GM12864 (cell line): ENCODE results near the gene LRFN2.

Experiments
- DNase-seq: peaks from one replicate; pipeline ENCODE4 v3.0.0-alpha.2; 2011; ENCODE audit warnings: low read depth
- H3K4me3 ChIP-seq: 2 replicates; pipeline ENCODE4 v1.5.1; 2011; ENCODE audit warnings: mild to moderate bottlenecking, low read depth, low read length, control low read depth
- CTCF ChIP-seq: IDR thresholded peaks from 2 replicates; pipeline ENCODE4 v1.5.1; 2011; ENCODE audit warnings: low read depth, mild to moderate bottlenecking, moderate library complexity, low read length, control low read depth, inconsistent platforms; ENCODE audit errors: missing control alignments

Gene LRFN2

GRCh38 chr6:40588480-40588879 is 1.3 kb upstream of the LRFN2 start:
- TF ChIP-seq CTCF = no peak
- no peak overlapping the region for H3K4me3 ChIP-seq
- DNase-seq = no peak

DNA sequence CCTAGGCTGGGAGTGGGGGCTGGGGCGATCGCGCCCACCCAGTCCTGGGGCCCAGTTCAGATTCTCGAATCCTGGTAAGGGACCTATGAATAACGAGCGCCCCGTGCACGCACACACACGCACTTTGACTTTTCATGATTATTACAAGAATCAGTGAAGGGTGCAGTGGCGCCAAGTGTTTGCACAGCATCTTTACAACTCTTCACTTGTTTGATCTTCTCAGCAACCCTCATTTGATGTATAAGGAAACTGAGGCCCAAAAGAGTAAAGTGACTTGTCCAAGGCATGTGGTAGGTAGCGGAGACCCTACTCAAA is 863 bp upstream of the LRFN2 start:
- no peak overlapping the region for H3K4me3 ChIP-seq
- no peak for TF ChIP-seq CTCF
- DNase-seq = no peak

- no peak for DNase-seq
- no peak for TF ChIP-seq CTCF
- no peak overlapping the region for H3K4me3 ChIP-seq
Measured at GRCh38 chr6:40586369-40587201, 579 bp downstream of the LRFN2 start.

GRCh38 chr6:40585651-40586269 is 1.4 kb downstream of the LRFN2 start:
- DNase-seq = no peak
- TF ChIP-seq CTCF = no peak
- H3K4me3 ChIP-seq = no peak overlapping the region

DNA sequence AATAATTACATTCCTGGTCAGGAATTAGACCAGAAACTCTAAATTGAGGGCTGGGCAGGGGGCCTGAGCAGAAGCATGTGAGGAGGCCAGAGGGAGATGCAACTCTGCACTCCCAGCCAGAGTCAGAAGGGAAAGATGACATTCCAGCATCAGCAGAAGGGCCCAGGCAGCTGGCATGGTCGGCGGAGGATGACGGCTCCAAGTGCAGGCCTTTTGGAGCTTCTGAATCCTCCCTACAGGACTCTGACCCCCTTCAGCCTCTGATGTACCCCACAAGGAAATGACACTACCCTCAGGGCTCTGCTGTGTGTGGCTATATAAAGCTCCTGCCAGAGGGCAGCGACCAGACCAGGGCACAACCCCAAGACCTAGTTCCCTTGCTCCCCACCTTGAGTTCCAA is 1.9 kb downstream of the LRFN2 start:
- no peak for TF ChIP-seq CTCF
- H3K4me3 ChIP-seq = no peak overlapping the region
- DNase-seq = no peak

GRCh38 chr6:40584741-40585140 is 2.4 kb downstream of the LRFN2 start:
- H3K4me3 ChIP-seq = no peak overlapping the region
- TF ChIP-seq CTCF = no peak
- no peak for DNase-seq

GRCh38 chr6:40583709-40584108 is 3.5 kb downstream of the LRFN2 start:
- no peak for TF ChIP-seq CTCF
- H3K4me3 ChIP-seq = no peak overlapping the region
- DNase-seq = no peak
